EL (cell line): ENCODE data around the gene ADGRG2.

ENCODE experiments used
- DNase-seq: peaks from one replicate; pipeline ENCODE4 v3.0.0-alpha.2; 2016

The ADGRG2 gene

GRCh38 chrX:18949944-18950301, 172.3 kb downstream of the ADGRG2 start:
- no peak for DNase-seq

GRCh38 chrX:18949291-18949943, 172.9 kb downstream of the ADGRG2 start:
- no peak for DNase-seq

- no peak for DNase-seq
These were observed 175.7 kb downstream of the ADGRG2 start for GRCh38 chrX:18946611-18947010.

- peak; percentile 11 for DNase-seq
These were observed 176.1 kb downstream of the ADGRG2 start for GRCh38 chrX:18946157-18946556.

- no peak for DNase-seq
These were observed 176.8 kb downstream of the ADGRG2 start for GRCh38 chrX:18945483-18945882.

GRCh38 chrX:18944482-18944881, 177.8 kb downstream of the ADGRG2 start:
- DNase-seq = no peak

GRCh38 chrX:18941896-18942295, 180.4 kb downstream of the ADGRG2 start:
- no peak for DNase-seq
